Measurements from ENCODE around the gene CYTH3.
"Not testable (repeated sequence)": the region's sequence is repeated elsewhere in the genome, so short reads cannot be mapped to it uniquely, and the experiment has no call there.

The CYTH3 gene

GRCh38 chr7:6228361-6229229, 43.8 kb downstream of the CYTH3 start:
- no peak for DNase-seq

GRCh38 chr7:6227294-6227846, 45.1 kb downstream of the CYTH3 start:
- no peak for DNase-seq

GRCh38 chr7:6226194-6226799, 46.1 kb downstream of the CYTH3 start:
- no peak for DNase-seq

- DNase-seq, result not testable (repeated sequence)
Observed at GRCh38 chr7:6223411-6223810, 49.0 kb downstream of the CYTH3 start.

GRCh38 chr7:6223010-6223409, 49.4 kb downstream of the CYTH3 start:
- DNase-seq, result not testable (repeated sequence)

GRCh38 chr7:6221340-6222319, 50.8 kb downstream of the CYTH3 start:
- DNase-seq, result peak in 1 of 5 donors; percentile 62

- no peak for DNase-seq
Observed at GRCh38 chr7:6218329-6218728, 54.1 kb downstream of the CYTH3 start.

GRCh38 chr7:6212008-6212407, 60.4 kb downstream of the CYTH3 start:
- no peak for DNase-seq

GRCh38 chr7:6210621-6211372, 61.6 kb downstream of the CYTH3 start:
- DNase-seq, result no peak

GRCh38 chr7:6209340-6209739, 63.1 kb downstream of the CYTH3 start:
- DNase-seq, result no peak

GRCh38 chr7:6208573-6209328, 63.7 kb downstream of the CYTH3 start:
- no peak for DNase-seq

- DNase-seq, result no peak
Observed at GRCh38 chr7:6205971-6206660, 66.3 kb downstream of the CYTH3 start.

- DNase-seq, result no peak
Observed at GRCh38 chr7:6203381-6203780, 69.0 kb downstream of the CYTH3 start.

GRCh38 chr7:6202117-6202516, 70.3 kb downstream of the CYTH3 start:
- DNase-seq, result no peak

GRCh38 chr7:6200971-6201370, 71.5 kb downstream of the CYTH3 start:
- DNase-seq, result no peak

- no peak for DNase-seq
Observed at GRCh38 chr7:6198689-6199595, 73.5 kb downstream of the CYTH3 start.

- no peak for DNase-seq
Observed at GRCh38 chr7:6197801-6198551, 74.4 kb downstream of the CYTH3 start.

- no peak for DNase-seq
Observed at GRCh38 chr7:6193709-6194108, 78.7 kb downstream of the CYTH3 start.

- DNase-seq, result not testable (repeated sequence)
Observed at GRCh38 chr7:6190563-6190962, 81.9 kb downstream of the CYTH3 start.

Measured in T-helper 1 cell (primary cell).